OCI-LY1 (cell line): Measurements from ENCODE around the gene PCYT1B.

Experiments used
- H2AFZ ChIP-seq: fragments of 200-600 bp; sonication (generic), shearing (Covaris generic); 2 replicates; pipeline ENCODE4 v1.6.0; 2014; ENCODE audit warnings: antibody characterized with exemption, mild to moderate bottlenecking, low read length
- H3F3A ChIP-seq: fragments of 200-600 bp; sonication (generic), shearing (Covaris generic); 2 replicates; pipeline ENCODE4 v1.6.0; 2014; ENCODE audit warnings: mild to moderate bottlenecking, antibody characterized with exemption, low read length, moderate library complexity; ENCODE audit not compliant: insufficient read depth
- H3K27ac ChIP-seq: fragments of 200-600 bp; sonication (generic); 2 replicates; pipeline ENCODE4 v1.5.1; 2014; ENCODE audit warnings: low read length, mixed run types, mild to moderate bottlenecking, low read depth; ENCODE audit not compliant: poor library complexity, severe bottlenecking
- H3K27me3 ChIP-seq: fragments of 200-600 bp; sonication (generic); 2 replicates; pipeline ENCODE4 v1.6.0; 2014; ENCODE audit warnings: antibody characterized with exemption, mild to moderate bottlenecking, low read length, moderate library complexity; ENCODE audit not compliant: insufficient read depth
- H3K36me3 ChIP-seq: fragments of 200-600 bp; sonication (generic); 2 replicates; pipeline ENCODE4 v1.6.1; 2014; ENCODE audit warnings: mild to moderate bottlenecking, antibody characterized with exemption, low read length, moderate library complexity, mixed read lengths; ENCODE audit not compliant: insufficient read depth
- H3K4me1 ChIP-seq: fragments of 200-600 bp; sonication (generic); 2 replicates; pipeline ENCODE4 v1.5.1; 2014; ENCODE audit warnings: mild to moderate bottlenecking, low read length, moderate library complexity; ENCODE audit not compliant: insufficient read depth, severe bottlenecking
- H3K4me2 ChIP-seq: fragments of 200-600 bp; sonication (generic), shearing (Covaris generic); 2 replicates; pipeline ENCODE4 v1.6.1; 2014; ENCODE audit warnings: low read length
- H3K4me3 ChIP-seq: fragments of 200-600 bp; sonication (generic); 2 replicates; pipeline ENCODE4 v1.5.1; 2014; ENCODE audit warnings: low read length, low read depth, mild to moderate bottlenecking, mixed read lengths; ENCODE audit not compliant: poor library complexity, severe bottlenecking
- H3K79me2 ChIP-seq: fragments of 200-600 bp; shearing (Covaris generic); 2 replicates; pipeline ENCODE4 v1.6.1; 2016; ENCODE audit warnings: mixed run types, low read length, mixed read lengths; ENCODE audit not compliant: insufficient read depth
- H3K9ac ChIP-seq: fragments of 200-600 bp; sonication (generic), shearing (Covaris generic); 2 replicates; pipeline ENCODE4 v1.6.1; 2014; ENCODE audit warnings: mild to moderate bottlenecking, low read length, mixed read lengths
- H3K9me2 ChIP-seq: fragments of 200-600 bp; sonication (generic), shearing (Covaris generic); 2 replicates; pipeline ENCODE4 v1.6.1; 2014; ENCODE audit warnings: low read depth, mild to moderate bottlenecking, low read length, mixed read lengths
- H3K9me3 ChIP-seq: fragments of 200-600 bp; shearing (Covaris generic); 2 replicates; pipeline ENCODE4 v1.6.1; 2014; ENCODE audit warnings: low read length, mixed read lengths
- H4K20me1 ChIP-seq: fragments of 200-600 bp; sonication (generic), shearing (Covaris generic); 2 replicates; pipeline ENCODE4 v1.6.0; 2016; ENCODE audit warnings: mild to moderate bottlenecking, low read length; ENCODE audit not compliant: insufficient read depth
- CTCF ChIP-seq: fragments of 200-600 bp; sonication (generic), shearing (Covaris generic); IDR thresholded peaks from 2 replicates; pipeline ENCODE4 v1.5.1; 2017; ENCODE audit warnings: mild to moderate bottlenecking, antibody characterized with exemption, low read length, moderate library complexity, mixed read lengths
- EZH2 ChIP-seq: fragments of 200-600 bp; sonication (generic), shearing (Covaris generic); IDR thresholded peaks from 2 replicates; pipeline ENCODE4 v1.8.0; 2017; ENCODE audit warnings: borderline replicate concordance, mixed run types, mild to moderate bottlenecking, antibody characterized with exemption, low read length, moderate library complexity, mixed read lengths

Gene PCYT1B

GRCh38 chrX:24672701-24673190 lies 25.6 kb upstream of the PCYT1B start:
- no peak overlapping the region for H2AFZ ChIP-seq
- no peak overlapping the region for H3K4me2 ChIP-seq
- no peak overlapping the region for H3K9ac ChIP-seq

GRCh38 chrX:24668111-24668510 lies 21.0 kb upstream of the PCYT1B start:
- TF ChIP-seq EZH2: no peak
- TF ChIP-seq CTCF: no peak
- Histone ChIP-seq H3K9ac (no peak overlapping the region), H3K9me3 (no peaks in the 10 kb centered on the region), H3K27ac (no peak overlapping the region), H3F3A (no peaks in the 10 kb centered on the region), H3K4me3 (no peak overlapping the region), H3K36me3 (no peaks in the 10 kb centered on the region), H2AFZ (no peak overlapping the region), H3K9me2 (no peaks in the 10 kb centered on the region), H4K20me1 (no peaks in the 10 kb centered on the region), H3K27me3 (no peaks in the 10 kb centered on the region), H3K4me1 (no peaks in the 10 kb centered on the region), H3K79me2 (no peaks in the 10 kb centered on the region), H3K4me2 (no peak overlapping the region)

More at GRCh38 chrX:24672701-24673190, 25.6 kb upstream of the PCYT1B start:
- Histone ChIP-seq H3K27ac (no peak overlapping the region), H3K79me2 (no peaks in the 10 kb centered on the region), H3K9me2 (no peaks in the 10 kb centered on the region), H3K4me1 (no peaks in the 10 kb centered on the region), H3K36me3 (no peaks in the 10 kb centered on the region), H3K27me3 (no peaks in the 10 kb centered on the region), H3K4me3 (no peak overlapping the region), H3K9me3 (no peaks in the 10 kb centered on the region), H4K20me1 (no peaks in the 10 kb centered on the region), H3F3A (no peaks in the 10 kb centered on the region)
- no peak for TF ChIP-seq CTCF
- TF ChIP-seq EZH2: no peak

DNA sequence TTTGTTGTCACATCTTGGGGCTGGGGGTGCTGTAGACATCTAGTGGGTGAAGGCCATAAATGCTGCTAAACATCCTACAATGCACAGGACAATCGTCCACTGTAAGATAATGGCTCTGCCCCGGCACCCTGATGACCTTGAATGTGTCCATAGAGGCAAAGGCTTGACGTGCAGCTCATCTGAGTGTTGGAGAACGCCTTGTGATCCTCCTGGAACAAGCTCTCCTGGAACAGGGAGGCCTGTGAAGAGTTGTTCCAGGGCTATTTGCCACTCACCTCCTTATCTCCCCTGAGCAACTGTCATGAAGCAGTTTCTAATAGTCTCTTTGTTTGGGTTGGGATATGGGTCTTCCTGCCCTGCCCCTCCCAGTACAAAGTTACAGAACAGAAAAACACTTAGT lies 15.2 kb upstream of the PCYT1B start:
- Histone ChIP-seq H3F3A (no peaks in the 10 kb centered on the region), H2AFZ (no peak overlapping the region), H3K9me2 (no peaks in the 10 kb centered on the region), H3K4me2 (no peak overlapping the region), H3K4me3 (no peak overlapping the region), H3K79me2 (no peaks in the 10 kb centered on the region), H3K36me3 (no peaks in the 10 kb centered on the region), H3K4me1 (no peaks in the 10 kb centered on the region), H4K20me1 (no peaks in the 10 kb centered on the region), H3K9me3 (no peaks in the 10 kb centered on the region), H3K27me3 (no peaks in the 10 kb centered on the region), H3K9ac (no peak overlapping the region), H3K27ac (no peak overlapping the region)
- TF ChIP-seq EZH2 (no peak), CTCF (no peak)
